ENCODE data around the gene AKR1E2.

Gene AKR1E2

GRCh38 chr10:4843525-4844180 lies 17.6 kb downstream of the AKR1E2 start:
- TF ChIP-seq, protein P1, sequence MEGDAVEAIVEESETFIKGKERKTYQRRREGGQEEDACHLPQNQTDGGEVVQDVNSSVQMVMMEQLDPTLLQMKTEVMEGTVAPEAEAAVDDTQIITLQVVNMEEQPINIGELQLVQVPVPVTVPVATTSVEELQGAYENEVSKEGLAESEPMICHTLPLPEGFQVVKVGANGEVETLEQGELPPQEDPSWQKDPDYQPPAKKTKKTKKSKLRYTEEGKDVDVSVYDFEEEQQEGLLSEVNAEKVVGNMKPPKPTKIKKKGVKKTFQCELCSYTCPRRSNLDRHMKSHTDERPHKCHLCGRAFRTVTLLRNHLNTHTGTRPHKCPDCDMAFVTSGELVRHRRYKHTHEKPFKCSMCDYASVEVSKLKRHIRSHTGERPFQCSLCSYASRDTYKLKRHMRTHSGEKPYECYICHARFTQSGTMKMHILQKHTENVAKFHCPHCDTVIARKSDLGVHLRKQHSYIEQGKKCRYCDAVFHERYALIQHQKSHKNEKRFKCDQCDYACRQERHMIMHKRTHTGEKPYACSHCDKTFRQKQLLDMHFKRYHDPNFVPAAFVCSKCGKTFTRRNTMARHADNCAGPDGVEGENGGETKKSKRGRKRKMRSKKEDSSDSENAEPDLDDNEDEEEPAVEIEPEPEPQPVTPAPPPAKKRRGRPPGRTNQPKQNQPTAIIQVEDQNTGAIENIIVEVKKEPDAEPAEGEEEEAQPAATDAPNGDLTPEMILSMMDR (conservative IDR thresholded peaks at IDR 0.05), result no peak
- no peak overlapping the region for H3K27ac ChIP-seq

GRCh38 chr10:4844864-4845263 lies 18.9 kb downstream of the AKR1E2 start:
- TF ChIP-seq, protein P1 (conservative IDR thresholded peaks at IDR 0.05), result no peak
- no peak overlapping the region for H3K27ac ChIP-seq

GRCh38 chr10:4845766-4846165 lies 19.8 kb downstream of the AKR1E2 start:
- TF ChIP-seq, protein P1 (conservative IDR thresholded peaks at IDR 0.05), result no peak
- H3K27ac ChIP-seq, result no peak overlapping the region

DNA sequence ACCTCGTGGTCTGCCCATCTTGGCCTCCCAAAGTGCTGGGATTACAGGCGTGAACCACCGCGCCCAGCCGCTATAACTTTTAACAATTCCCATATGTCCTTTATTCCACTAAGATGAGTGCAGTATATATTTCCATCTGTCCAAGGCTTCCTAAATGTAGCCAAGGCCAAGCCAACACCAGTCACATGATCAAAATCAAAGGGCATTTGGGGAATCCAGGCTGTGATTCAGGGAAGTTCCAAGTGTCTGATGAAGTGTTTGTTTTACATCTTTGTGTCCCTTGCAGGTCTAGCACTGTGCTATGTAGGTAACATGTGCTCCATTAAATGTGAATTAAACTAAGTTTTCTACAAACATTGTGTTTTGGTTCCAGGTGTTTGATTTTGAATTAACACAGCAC lies 20.8 kb downstream of the AKR1E2 start:
- TF ChIP-seq, protein P1 (conservative IDR thresholded peaks at IDR 0.05), result no peak

DNA sequence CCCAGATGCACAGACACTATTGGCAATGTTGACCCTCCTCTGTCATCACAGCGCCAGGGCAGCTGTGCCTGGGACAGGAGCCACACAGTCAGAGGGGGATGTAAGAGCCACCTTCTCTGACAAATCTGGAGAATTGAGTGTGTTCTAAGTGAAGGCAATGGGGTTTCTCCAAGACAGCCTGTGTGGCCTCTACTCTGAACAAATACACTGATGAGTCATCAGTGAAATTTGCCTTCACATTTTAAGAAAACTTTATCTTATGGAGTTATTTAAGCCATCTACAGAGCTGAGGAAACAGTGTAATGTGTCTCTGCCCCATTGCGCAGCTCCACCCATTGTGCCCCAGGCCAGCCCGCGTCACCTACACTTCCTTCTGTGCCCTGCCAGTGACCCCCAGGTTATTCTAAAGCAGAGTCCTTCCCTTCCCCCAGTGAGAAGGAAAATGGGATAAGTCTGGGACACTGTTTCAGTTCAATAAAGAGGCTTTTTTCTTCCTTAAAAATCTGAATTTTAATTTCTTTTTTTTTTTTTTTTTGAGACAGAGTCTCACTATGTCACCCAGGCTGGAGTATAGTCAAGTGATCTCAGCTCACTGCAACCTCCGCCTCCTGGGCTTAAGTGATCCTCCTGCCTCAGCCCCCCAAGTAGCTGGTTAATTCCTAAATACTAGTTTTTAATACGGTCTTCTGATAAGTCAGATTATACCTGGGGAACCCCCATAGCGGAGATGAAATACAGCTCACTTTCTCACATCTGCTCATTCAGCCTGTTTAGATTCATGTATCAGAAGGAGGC lies 21.8 kb downstream of the AKR1E2 start:
- TF ChIP-seq, protein P1 (conservative IDR thresholded peaks at IDR 0.05), result no peak
- no peak overlapping the region for H3K27ac ChIP-seq

More for the DNA sequence above, 20.8 kb downstream of the AKR1E2 start:
- no peak overlapping the region for H3K27ac ChIP-seq

GRCh38 chr10:4848356-4849041 lies 22.5 kb downstream of the AKR1E2 start:
- no peak overlapping the region for H3K27ac ChIP-seq

More at GRCh38 chr10:4848356-4849041, 22.5 kb downstream of the AKR1E2 start:
- TF ChIP-seq, protein P1 (conservative IDR thresholded peaks at IDR 0.05), result no peak

Data from VCaP (cell line).